AG09319 (cell line): Measurements from ENCODE around the gene SH3D19.
"Not testable (repeated sequence)": the region's sequence is repeated elsewhere in the genome, so short reads cannot be mapped to it uniquely, and the experiment has no call there.

Experiments used
- DNase-seq: peaks from one replicate; pipeline ENCODE4 v3.0.0-alpha.2; 2010; ENCODE audit warnings: low read depth; ENCODE audit errors: extremely low read depth
- TF ChIP-seq, protein P1 (sequence below): IDR thresholded peaks from 2 replicates; pipeline ENCODE4 v1.5.1; 2011; ENCODE audit warnings: low read depth, mild to moderate bottlenecking, inconsistent platforms, low read length, moderate library complexity

SH3D19 gene

DNA sequence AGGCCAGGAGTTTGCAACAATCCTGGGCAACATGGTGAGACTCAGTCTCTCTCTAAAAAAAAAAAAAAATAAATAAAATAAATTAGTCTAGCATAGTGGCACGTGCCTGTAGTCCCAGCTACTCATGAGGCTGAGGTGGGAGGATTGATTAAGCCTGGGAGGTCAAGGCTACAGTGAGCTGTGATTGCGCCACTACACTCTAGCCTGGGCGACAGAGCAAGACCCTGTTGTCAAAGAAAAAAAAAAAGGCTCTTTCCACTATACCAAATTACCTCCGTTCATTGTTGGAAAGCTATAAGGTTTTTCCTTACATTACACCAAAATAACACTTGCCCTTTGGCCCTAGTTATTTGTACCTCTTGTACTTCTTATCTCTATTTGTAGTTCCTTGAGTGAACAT is 58.3 kb downstream of the SH3D19 start:
- DNase-seq: no peak
- TF ChIP-seq, protein P1, sequence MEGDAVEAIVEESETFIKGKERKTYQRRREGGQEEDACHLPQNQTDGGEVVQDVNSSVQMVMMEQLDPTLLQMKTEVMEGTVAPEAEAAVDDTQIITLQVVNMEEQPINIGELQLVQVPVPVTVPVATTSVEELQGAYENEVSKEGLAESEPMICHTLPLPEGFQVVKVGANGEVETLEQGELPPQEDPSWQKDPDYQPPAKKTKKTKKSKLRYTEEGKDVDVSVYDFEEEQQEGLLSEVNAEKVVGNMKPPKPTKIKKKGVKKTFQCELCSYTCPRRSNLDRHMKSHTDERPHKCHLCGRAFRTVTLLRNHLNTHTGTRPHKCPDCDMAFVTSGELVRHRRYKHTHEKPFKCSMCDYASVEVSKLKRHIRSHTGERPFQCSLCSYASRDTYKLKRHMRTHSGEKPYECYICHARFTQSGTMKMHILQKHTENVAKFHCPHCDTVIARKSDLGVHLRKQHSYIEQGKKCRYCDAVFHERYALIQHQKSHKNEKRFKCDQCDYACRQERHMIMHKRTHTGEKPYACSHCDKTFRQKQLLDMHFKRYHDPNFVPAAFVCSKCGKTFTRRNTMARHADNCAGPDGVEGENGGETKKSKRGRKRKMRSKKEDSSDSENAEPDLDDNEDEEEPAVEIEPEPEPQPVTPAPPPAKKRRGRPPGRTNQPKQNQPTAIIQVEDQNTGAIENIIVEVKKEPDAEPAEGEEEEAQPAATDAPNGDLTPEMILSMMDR: no peak

DNA sequence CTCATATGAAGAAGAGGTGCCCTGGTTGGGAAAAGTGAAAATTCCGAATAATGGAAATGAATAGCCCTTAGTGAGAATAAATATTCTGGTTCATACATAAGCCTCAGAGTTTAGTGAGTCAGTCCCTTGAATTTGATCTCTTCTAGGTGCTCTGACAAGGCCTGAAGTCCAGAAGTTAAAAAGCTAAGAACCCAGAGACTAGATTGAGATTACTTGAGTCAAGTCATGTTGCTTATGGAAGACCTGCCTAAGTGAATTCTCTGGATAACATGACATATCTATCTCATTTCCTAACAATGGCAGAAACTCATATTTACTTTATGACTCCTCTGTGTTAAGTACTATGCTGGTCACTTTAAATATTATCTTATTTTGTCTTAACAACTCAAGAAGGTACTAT is 58.9 kb downstream of the SH3D19 start:
- no peak for DNase-seq
- TF ChIP-seq, protein P1: no peak

DNA sequence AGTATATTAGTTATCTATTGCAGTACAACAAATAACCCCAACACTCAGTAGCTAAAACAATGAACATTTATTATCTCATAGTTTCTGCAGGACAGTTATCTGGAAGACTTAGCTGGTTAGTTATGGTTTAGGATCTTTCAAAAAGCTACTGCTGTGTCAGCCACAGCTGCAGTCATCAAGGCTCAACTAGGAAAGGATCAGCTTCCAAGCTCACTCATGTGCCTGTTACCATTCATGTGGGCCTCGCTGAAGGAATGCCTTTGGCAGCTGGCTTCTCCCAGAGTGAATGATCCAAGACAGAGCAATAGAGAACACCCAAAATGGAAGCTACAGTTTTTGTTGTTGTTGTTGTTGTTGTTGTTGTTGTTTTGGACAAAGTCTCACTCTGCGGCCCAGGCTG is 62.0 kb downstream of the SH3D19 start:
- TF ChIP-seq, protein P1: no peak
- no peak for DNase-seq

DNA sequence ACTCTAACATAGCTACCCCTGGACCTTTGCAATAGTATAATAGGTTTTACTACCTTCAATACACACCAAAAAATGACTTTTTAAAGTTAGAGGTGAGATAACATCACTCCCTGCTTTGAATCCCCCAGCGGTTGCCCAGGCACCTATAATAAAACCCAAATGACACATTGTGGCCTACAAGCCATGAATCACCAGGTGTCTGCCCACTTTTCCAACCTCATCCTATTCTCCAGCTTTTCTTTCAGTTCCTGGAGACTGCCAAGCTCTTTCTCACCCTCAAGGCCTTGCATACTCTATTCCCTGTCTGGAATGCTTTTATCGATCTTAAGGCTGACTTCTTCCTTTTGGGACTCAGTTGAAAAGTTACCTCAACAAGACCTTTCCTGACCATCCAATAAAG is 64.9 kb downstream of the SH3D19 start:
- TF ChIP-seq, protein P1: no peak
- DNase-seq: no peak

DNA sequence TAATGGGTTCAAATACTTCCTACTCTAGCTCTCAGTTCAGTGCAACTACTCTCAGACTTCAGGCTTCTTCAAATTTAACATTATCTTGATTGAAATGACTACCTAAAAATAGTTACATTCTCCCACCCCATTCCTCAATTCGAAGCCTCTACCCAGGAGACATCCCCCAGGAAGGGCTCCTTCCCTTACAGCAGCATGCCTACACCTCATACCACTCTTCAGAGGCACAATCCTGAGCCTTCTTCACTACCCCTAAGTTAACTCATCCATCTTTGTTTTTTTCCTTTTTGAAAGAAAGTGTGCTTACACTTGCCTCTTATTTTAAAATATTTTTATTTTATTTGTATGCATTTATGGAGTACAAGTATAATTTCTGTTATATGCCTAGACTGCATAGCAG is 65.7 kb downstream of the SH3D19 start:
- TF ChIP-seq, protein P1: no peak
- no peak for DNase-seq

DNA sequence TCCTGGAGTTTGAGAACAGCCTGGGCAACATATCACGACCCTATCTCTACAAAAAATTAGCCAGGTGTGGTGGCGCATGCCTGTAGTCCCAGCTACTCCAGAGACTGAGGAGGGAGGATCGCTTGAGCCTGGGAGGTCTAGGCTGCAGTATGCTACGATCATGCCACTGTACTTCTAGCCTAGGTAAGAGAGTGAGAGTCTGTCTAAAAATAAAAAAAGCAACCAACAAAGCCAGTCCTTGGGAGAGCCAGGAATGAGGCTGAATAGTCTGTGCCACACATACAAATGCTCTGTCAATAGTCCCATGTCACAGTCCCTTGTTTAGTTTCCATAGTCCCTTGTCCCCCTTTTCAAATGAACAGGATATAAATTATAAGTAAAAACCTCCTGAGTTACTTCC is 67.7 kb downstream of the SH3D19 start:
- TF ChIP-seq, protein P1: no peak
- no peak for DNase-seq

DNA sequence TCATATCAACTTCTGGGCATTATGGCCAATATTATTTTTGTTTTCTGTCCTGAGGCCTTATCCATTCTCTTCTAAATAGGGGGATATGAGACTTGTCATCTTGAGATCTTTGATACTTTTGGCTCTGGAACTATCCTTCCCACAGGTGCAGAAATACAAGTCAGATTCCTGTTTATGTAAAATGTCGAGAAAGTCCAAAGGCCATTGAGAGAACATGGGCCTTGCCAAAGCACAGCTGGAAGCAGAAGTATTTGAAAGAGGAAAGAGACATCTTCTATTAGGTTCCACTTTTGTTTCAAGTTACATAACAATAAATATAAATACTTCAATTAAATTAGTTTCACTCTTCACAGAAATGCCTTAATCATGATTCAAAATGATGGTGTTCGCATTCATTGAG is 69.3 kb downstream of the SH3D19 start:
- no peak for DNase-seq
- TF ChIP-seq, protein P1: no peak

DNA sequence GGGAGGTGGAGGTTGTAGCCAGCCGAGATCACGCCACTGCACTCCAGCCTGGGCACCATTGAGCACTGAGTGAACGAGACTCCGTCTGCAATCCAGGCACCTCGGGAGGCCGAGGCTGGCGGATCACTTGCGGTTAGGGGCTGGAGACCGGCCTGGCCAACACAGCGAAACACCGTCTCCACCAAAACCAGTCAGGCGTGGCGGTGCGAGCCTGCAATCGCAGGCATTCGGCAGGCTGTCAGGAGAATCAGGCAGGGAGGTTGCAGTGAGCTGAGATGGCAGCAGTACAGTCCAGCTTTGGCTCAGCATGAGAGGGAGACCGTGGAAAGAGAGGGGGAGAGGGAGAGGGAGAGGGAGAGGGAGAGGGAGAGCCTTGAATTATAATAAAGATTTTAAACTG is 69.7 kb downstream of the SH3D19 start:
- DNase-seq: not testable (repeated sequence)

DNA sequence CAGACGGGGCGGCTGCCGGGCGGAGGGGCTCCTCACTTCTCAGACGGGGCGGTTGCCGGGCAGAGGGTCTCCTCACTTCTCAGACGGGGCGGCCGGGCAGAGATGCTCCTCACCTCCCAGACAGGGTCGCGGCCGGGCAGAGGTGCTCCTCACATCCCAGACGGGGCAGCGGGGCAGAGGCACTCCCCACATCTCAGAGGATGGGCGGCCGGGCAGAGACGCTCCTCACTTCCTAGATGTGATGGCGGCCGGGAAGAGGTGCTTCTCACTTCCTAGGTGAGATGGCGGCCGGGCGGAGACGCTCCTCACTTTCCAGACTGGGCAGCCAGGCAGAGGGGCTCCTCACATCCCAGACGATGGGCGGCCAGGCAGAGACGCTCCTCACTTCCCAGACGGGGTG is 70.2 kb downstream of the SH3D19 start:
- not testable (repeated sequence) for DNase-seq
